Stimulated activated CD4-positive, alpha-beta T cell treated with anti-CD3 and anti-CD28 coated beads, Interleukin-2, amount 100 ng/mL, for 48 hours (primary cell): ENCODE results near the gene ZFP42.
"Not testable (repeated sequence)": the region's sequence is repeated elsewhere in the genome, so short reads cannot be mapped to it uniquely, and the experiment has no call there.

Experiments
- DNase-seq, 2 donors: peaks; one replicate each; pipeline ENCODE4 v3.0.0-alpha.2; 2020

ZFP42 gene

DNA sequence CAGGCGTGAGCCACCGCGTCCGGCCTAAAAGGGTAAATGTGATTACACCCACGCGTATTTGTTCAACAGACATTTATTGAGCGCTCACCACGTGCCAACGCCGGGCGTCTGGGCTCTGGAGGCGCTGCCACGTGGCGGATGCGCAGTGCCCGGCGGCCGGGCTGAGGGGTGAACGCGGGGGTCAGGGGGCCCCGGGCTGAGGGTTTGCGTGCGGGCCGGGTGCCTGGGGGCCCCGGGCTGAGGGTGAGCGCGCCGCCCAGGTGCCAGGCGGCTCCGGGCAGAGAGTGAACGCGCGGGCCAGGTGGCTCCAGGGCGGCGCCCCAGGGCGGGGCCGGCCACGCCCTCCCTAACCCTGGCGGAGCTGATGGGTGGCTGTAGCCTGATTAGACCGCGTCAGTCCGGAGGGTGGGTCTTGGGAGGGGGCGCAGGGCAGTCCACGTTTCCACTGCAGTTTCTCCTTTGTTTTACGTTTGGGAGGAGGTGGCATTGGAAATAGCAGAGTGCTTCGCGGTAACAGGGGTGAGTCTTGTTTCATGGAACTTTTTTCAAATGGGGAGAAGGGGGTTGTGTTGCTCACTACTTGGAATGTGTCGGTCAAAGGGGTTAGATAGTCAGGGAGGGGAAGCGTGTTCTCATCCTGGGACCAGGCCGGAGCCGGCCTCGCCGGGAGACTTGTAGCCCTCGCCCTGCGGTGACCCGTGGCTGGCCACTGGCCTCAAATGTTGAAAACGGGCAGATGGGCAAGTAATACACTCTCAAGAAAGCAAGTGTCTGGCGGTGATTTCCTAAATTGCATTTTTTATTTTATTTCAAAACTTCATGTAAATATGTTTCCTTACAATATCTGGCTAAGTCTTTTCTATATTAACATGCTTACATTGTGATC lies at the start of gene ZFP42:
Gene ZFP42 (plus strand): TSS at position 450 of the 886 bp plus-strand sequence. CDS start 7,037 bp downstream, outside the sequence.
- no peak for DNase-seq

DNA sequence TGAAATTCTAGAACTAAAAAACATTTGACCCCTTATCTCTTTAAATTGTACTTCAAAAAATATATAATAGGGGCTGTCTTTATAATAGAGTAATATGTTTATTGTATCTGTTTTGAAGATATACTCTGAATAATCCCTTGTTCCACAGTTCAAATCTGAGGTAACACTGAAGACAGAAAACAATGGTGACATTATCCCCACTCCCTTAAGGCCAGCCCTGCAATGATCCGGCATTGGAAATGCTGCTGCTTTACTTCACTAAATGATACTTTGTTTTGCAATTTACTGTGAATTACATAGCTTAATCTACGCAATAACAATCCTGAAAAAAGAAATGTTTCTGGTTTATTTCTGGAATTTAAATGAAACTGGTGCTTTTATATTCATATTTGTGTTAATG lies 34.4 kb upstream of the ZFP42 start:
- no peak for DNase-seq

DNA sequence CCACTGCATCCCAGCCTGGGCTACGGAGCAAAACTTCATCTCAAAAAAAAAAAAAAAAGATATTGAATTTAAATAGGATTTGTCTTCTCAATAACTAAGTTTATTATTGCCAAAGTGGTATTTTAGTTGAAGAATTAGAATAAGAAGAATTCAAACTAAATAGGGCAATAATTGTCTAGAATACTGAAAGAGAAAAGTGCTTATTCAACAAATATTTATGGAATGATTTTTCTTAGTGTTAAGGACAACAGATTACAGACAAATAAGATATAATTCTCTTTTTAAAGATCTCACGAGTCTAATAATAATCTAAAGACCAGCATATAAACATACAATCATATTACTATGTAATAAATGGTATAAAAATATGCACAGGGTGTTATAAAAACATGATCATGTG lies 33.6 kb upstream of the ZFP42 start:
- no peak for DNase-seq

GRCh38 chr4:187962926-187963325 lies 32.6 kb upstream of the ZFP42 start:
- DNase-seq: no peak

- DNase-seq: no peak
Measured at GRCh38 chr4:187965726-187966125, 29.8 kb upstream of the ZFP42 start.

DNA sequence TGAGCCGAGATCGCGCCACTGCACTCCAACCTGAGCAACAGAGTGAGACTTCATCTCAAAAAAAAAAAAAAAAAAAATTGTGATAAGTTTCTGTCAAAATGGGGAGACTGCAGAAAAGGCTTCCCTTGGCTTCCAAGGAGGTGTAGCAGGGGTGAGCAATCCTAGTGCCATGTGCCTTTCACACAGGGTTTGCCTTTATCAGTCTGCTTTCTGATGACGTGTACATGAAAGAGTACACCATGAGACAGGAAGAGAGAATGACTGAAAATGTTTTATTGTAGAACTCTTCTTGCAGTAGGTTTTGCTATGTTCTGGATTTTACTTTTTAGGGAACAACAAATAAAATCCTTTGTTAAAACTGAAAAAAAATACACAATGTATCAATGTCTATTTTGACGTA lies 23.4 kb upstream of the ZFP42 start:
- no peak for DNase-seq

DNA sequence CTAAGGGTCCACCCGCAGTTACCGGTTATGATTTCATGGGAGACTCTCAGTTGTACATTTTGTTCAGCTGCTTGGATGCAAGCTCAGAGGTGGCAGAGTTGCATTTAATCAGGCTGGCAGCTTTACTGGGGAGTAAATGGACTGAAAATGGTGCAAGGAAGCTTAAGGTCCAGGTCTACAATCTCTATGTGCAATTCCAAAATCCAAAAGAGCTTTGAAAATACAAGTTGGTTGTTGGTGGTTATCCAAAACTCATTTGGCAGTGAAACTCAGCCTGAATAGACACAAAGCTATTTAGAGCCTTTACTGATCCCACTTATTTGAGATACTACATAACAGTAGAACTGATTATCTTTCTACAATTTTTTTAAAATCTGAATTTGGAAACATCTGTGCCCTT lies 11.8 kb upstream of the ZFP42 start:
- DNase-seq: no peak

- no peak for DNase-seq
Measured at GRCh38 chr4:187992971-187993370, 2.6 kb upstream of the ZFP42 start.

- DNase-seq: no peak
Measured at GRCh38 chr4:187993827-187994226, 1.7 kb upstream of the ZFP42 start.

GRCh38 chr4:187996502-187997177 lies 1.1 kb downstream of the ZFP42 start:
- DNase-seq: no peak

DNA sequence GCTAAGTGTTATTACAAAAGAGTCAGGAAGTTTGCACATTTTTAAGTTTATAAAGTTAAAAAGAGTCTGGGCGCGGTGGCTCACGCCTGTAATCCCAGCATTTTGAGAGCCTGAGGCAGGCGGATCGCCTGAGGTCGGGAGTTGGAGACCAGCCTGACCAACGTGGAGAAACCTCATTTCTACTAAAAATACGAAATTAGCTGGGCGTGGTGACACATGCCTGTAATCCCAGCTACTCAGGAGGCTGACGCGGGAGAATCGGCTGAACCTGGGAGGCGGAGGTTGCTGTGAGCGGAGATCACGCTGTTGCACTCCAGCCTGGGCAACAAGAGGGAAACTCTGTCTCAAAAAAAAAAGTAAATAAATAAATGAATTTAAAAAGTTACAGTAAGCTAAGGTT lies 2.4 kb downstream of the ZFP42 start:
- DNase-seq: not testable (repeated sequence)

DNA sequence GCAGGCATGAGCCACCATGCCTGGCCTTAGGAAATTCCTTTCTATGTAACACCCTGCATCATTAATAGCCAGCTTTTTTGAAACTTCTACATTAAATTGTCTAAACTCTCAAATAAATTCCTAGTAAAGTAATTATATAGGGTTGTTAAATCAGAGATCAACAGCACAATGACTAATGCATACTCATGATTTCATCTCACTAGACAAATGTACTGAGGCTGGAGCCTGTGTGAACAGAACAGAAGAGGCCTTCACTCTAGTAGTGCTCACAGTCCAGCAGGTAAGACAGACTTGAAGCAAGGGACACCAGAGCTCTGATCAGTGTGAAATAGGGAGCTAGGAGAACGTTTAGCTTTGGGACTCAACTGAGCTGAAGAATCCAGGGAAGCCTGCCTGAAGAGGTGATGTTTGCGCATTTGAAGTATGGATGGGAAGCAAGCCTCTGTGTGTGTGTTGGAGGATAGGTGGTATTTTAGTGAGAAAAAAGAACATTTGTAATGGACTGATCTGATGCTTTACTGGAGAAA lies 3.9 kb downstream of the ZFP42 start:
- no peak for DNase-seq

DNA sequence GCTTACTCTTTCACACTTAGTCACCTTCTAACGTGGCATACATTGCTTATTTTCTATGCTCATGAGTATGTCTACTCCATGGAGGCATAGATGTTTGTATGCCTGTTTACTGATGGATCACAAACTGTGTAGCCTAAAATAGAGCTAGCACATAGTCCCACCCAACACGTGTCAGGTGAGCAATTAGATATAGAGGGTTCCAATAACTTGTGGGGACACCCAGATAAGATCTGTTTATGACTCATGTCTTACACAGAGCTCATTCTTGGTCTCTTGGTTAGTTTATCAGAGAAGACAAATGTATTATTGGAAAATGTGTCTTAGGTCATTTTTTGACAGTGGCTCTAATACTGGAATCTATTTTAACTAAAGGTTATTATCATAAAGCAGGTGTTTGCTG lies 6.8 kb downstream of the ZFP42 start:
- no peak for DNase-seq

GRCh38 chr4:188002751-188003150 lies 7.2 kb downstream of the ZFP42 start:
- no peak for DNase-seq

DNA sequence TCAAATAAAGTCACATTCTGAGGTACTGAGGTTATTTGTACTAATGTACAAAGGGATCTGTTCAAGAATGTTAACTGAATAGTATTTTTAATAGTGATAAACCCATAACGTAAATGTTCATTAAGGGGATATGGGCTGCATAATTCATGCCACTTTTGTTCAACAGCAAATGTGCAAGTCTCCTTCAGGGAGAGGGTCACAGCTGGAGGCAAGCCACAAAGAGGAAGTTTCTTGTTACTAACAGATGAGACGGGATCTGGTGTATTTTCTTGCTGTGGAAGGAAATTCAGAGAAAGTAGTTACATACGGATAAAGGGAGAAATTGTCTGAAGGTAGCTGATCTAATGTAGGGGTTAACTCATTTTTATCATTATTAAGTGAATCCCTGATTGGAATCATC lies 10.0 kb downstream of the ZFP42 start:
- no peak for DNase-seq

DNA sequence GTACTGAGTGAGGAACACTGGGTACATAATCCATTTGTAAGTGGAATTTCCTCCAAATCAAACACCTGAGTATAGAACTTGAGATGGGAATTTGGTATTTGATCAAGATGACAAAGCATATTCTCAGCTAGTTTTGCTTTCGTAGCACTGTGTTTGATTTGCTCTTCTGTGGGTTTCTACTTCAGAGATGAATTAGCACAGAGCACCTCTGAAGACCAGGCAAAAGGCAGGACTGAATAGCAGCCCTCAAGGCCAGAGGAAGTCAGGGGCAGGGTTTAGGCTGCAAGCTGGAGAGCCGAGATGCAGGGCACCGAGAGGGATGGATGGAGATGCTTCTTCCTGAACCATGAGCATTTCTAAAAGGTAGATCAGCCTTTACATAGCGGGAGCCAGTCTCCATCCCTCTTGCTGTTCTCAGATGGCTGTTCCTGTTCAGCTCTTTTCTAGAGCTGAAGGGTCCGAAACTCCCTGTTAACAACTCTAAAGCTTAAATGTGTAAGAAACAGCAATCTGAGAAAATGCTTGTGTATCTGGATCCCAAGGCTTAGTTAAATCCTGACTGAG lies 10.8 kb downstream of the ZFP42 start:
- no peak for DNase-seq

DNA sequence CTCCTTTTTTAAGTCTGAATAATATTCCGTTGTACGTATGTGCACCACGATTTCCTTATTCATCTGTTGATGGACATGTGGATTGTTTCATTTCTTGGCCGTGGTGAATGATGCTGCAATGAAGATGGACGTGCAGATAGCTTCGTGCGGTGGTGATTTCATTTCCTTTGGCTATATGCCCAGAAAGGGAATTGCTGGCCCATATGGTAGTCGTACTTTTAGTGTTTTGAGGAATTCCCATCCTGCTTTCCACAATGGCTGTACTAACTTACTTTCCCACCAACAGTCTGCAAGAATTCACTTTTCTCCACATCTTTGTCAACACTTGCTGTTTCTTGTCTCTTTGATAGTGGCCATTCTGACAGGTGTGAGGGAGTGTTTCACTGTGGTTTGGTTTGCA lies 12.8 kb downstream of the ZFP42 start:
- no peak for DNase-seq

GRCh38 chr4:188012426-188012945 lies 16.9 kb downstream of the ZFP42 start:
- DNase-seq: no peak

DNA sequence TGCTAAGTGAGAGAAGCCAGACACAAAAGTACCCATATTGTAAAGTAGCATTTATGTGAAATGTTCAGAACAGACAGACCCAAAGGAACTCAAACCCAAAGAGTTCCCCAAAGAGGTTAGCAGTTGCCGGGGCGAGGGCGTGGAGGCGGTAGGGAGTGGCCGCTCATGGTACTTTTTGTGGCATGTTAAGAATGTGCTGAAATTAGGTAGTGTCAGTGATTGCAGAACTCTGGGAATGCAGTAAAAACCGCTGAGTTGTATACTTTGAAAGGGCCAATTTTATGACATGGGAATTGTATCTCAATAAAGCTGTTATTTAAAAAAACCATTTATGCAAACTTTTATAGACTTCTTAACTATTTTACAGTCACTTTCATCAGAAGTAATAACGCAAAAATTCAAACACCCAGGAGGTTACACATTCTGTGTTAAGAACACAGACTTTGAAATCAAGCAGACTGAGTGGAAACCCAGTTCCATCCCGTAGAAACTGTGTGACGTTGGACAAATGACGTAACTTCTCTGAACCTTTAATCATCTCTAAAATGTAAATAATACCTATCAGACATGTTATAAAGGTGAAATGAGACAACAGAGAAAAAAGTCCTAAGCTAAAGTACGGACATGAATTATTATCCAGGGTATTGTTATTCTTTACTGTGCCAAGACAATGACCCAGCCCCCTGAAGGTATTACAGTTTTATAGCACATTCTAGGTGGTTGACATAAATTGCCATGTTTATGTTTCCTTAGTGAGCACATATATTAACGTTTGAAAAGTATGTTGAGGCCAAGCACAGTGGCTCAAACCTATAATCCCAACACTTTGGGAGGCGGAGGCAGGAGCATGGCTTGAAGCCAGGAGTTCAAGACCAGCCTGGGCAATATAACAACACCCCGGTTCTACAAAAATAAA lies 19.7 kb downstream of the ZFP42 start:
- DNase-seq: no peak

- no peak for DNase-seq
Measured at GRCh38 chr4:188016754-188017153, 21.2 kb downstream of the ZFP42 start.

- DNase-seq: no peak
Measured at GRCh38 chr4:188018262-188018661, 22.7 kb downstream of the ZFP42 start.

- DNase-seq: no peak
Measured at GRCh38 chr4:188021548-188022249, 26.1 kb downstream of the ZFP42 start.
